Smooth muscle cell (in vitro differentiated cells): Measurements from ENCODE around the gene GPR37. TPM values are rescaled to one million over a fixed set of nuclear protein-coding genes. Genes with fewer than 3 reads are reported as not detected.

Experiments
- DNase-seq: peaks from one replicate; lab custom pipeline; 2025; ENCODE audit not compliant: unreplicated experiment; lab: John Stamatoyannopoulos, UW
- H2AFZ ChIP-seq: fragments of 200-600 bp; sonication (generic); 2 replicates; pipeline ENCODE4 v1.6.0; 2016; ENCODE audit warnings: antibody characterized with exemption, low read depth, mild to moderate bottlenecking
- H3F3A ChIP-seq: fragments of 200-600 bp; sonication (generic); 2 replicates; pipeline ENCODE4 v1.6.0; 2017; ENCODE audit warnings: antibody characterized with exemption, low read depth
- H3K27ac ChIP-seq: fragments of 200-600 bp; sonication (generic); 2 replicates; pipeline ENCODE4 v1.5.1; 2016; ENCODE audit warnings: low read depth, mild to moderate bottlenecking
- H3K27me3 ChIP-seq: fragments of 200-600 bp; sonication (generic); 2 replicates; pipeline ENCODE4 v1.6.1; 2016; ENCODE audit warnings: low read depth, mild to moderate bottlenecking
- H3K36me3 ChIP-seq: fragments of 200-600 bp; sonication (generic); 2 replicates; pipeline ENCODE4 v1.5.1; 2016; ENCODE audit warnings: low read depth
- H3K4me1 ChIP-seq: fragments of 200-600 bp; sonication (generic); 2 replicates; pipeline ENCODE4 v1.5.1; 2016; ENCODE audit warnings: low read depth
- H3K4me2 ChIP-seq: fragments of 200-600 bp; sonication (generic); 2 replicates; pipeline ENCODE4 v1.6.0; 2016; ENCODE audit warnings: mild to moderate bottlenecking
- H3K4me3 ChIP-seq: fragments of 200-600 bp; sonication (generic); 2 replicates; pipeline ENCODE4 v1.5.1; 2016; ENCODE audit warnings: mild to moderate bottlenecking
- H3K79me2 ChIP-seq: fragments of 200-600 bp; sonication (generic); 2 replicates; pipeline ENCODE4 v1.6.0; 2016; ENCODE audit warnings: low read depth, mild to moderate bottlenecking
- H3K9ac ChIP-seq: fragments of 200-600 bp; sonication (generic); 2 replicates; pipeline ENCODE4 v1.6.0; 2016; ENCODE audit warnings: low read depth
- H3K9me3 ChIP-seq: fragments of 200-600 bp; sonication (generic); replicated peaks from 2 replicates; pipeline ENCODE4 v1.5.1; 2016; ENCODE audit warnings: low read depth
- H4K20me1 ChIP-seq: fragments of 200-600 bp; sonication (generic); 2 replicates; pipeline ENCODE4 v1.6.0; 2016; ENCODE audit warnings: low read depth
- CTCF ChIP-seq: fragments of 200-600 bp; sonication (generic); IDR thresholded peaks from 2 replicates; pipeline ENCODE4 v1.5.1; 2017; ENCODE audit warnings: borderline replicate concordance, mild to moderate bottlenecking, antibody characterized with exemption; ENCODE audit not compliant: insufficient read depth, poor library complexity, severe bottlenecking
- WGBS: methylation state at CpG from one replicate; pipeline ENCODE4 v1.1.7; 2016; ENCODE audit warnings: low lambda C conversion rate; 5-methylcytosine and 5-hydroxymethylcytosine counted together
- polyA plus RNA-seq: library from polyadenylated mRNA; unstranded; fragments of >200 nt; fragmentation: Nextera tagmentation; extraction: Ambion mirVana; gene quantifications from 2 replicates; pipeline ENCODE4 v1.2.1, GENCODE V29; 2016
- total RNA-seq: library from RNA; depleted of rRNA; stranded (reverse); fragments of >200 nt; gene quantifications from 2 replicates; pipeline ENCODE4 v1.2.3, GENCODE V29; 2014

The GPR37 gene
- total and polyA plus RNA-seq, 2 experiments from 2014 or later, result 0.38 to 1.3 TPM

GRCh38 chr7:124775422-124775821 is 9.8 kb upstream of the GPR37 start:
- H3K4me1 ChIP-seq, result no peaks in the 10 kb centered on the region

GRCh38 chr7:124773938-124774337 is 8.3 kb upstream of the GPR37 start:
- 93% methylated on average over 4 of the region's 4 CpGs for WGBS
- TF ChIP-seq CTCF, result no peak
- no peak overlapping the region for H3K4me2 ChIP-seq
- no peaks in the 10 kb centered on the region for H3F3A ChIP-seq
- no peak overlapping the region for H3K4me3 ChIP-seq
- H3K79me2 ChIP-seq, result no peaks in the 10 kb centered on the region
- no peak overlapping the region for H2AFZ ChIP-seq
- H3K36me3 ChIP-seq, result no peaks in the 10 kb centered on the region
- DNase-seq, result no peak
- no peaks in the 10 kb centered on the region for H3K4me1 ChIP-seq
- H3K9ac ChIP-seq, result no peak overlapping the region
- no peaks in the 10 kb centered on the region for H3K9me3 ChIP-seq
- no peak overlapping the region for H3K27ac ChIP-seq
- H4K20me1 ChIP-seq, result no peaks in the 10 kb centered on the region
- peaks cover 4% of the 10 kb centered on the region for H3K27me3 ChIP-seq

More at GRCh38 chr7:124775422-124775821, 9.8 kb upstream of the GPR37 start:
- no peak overlapping the region for H3K4me3 ChIP-seq
- H3F3A ChIP-seq, result no peaks in the 10 kb centered on the region
- no peaks in the 10 kb centered on the region for H4K20me1 ChIP-seq
- no peak overlapping the region for H2AFZ ChIP-seq
- H3K79me2 ChIP-seq, result no peaks in the 10 kb centered on the region
- no peak overlapping the region for H3K9ac ChIP-seq
- no peaks in the 10 kb centered on the region for H3K9me3 ChIP-seq
- DNase-seq, result no peak
- H3K36me3 ChIP-seq, result no peaks in the 10 kb centered on the region
- H3K27me3 ChIP-seq, result peaks cover 4% of the 10 kb centered on the region
- H3K4me2 ChIP-seq, result no peak overlapping the region
- TF ChIP-seq CTCF, result no peak
- H3K27ac ChIP-seq, result no peak overlapping the region

- H3F3A ChIP-seq, result no peaks in the 10 kb centered on the region
- no peak overlapping the region for H3K4me3 ChIP-seq
- no peaks in the 10 kb centered on the region for H4K20me1 ChIP-seq
- no peak overlapping the region for H3K9ac ChIP-seq
- TF ChIP-seq CTCF, result no peak
- no peaks in the 10 kb centered on the region for H3K79me2 ChIP-seq
- no peaks in the 10 kb centered on the region for H3K9me3 ChIP-seq
- H3K36me3 ChIP-seq, result no peaks in the 10 kb centered on the region
- H2AFZ ChIP-seq, result no peak overlapping the region
- H3K4me1 ChIP-seq, result no peaks in the 10 kb centered on the region
- no peak overlapping the region for H3K4me2 ChIP-seq
- peaks cover 4% of the 10 kb centered on the region for H3K27me3 ChIP-seq
- no peak for DNase-seq
- 85% methylated on average over 3 of the region's 3 CpGs for WGBS
- no peak overlapping the region for H3K27ac ChIP-seq
These were observed 7.7 kb upstream of the GPR37 start for GRCh38 chr7:124773339-124773738.

- H3K4me2 ChIP-seq, result no peak overlapping the region
- no peak overlapping the region for H3K27ac ChIP-seq
- no peak overlapping the region for H3K4me3 ChIP-seq
- H3K79me2 ChIP-seq, result no peaks in the 10 kb centered on the region
- DNase-seq, result no peak
- no peaks in the 10 kb centered on the region for H3K9me3 ChIP-seq
- 88% methylated on average over 1 of the region's 1 CpG for WGBS
- no peaks in the 10 kb centered on the region for H3F3A ChIP-seq
- H4K20me1 ChIP-seq, result no peaks in the 10 kb centered on the region
- H3K27me3 ChIP-seq, result peaks cover 16% of the 10 kb centered on the region
- TF ChIP-seq CTCF, result no peak
- H3K36me3 ChIP-seq, result no peaks in the 10 kb centered on the region
- no peaks in the 10 kb centered on the region for H3K4me1 ChIP-seq
- H2AFZ ChIP-seq, result no peak overlapping the region
- H3K9ac ChIP-seq, result no peak overlapping the region
These were observed 3.5 kb upstream of the GPR37 start for GRCh38 chr7:124769136-124769535.
